ENCODE data around the gene UCN.

UCN gene

GRCh38 chr2:27262379-27263286 is 45.6 kb downstream of the UCN start, which contains the start of gene SLC30A3:
TSS of gene SLC30A3 (minus strand) at chr2:27263047. CDS start at chr2:27262906, 141 bp downstream.
- in situ Hi-C loops (cut with MboI; ENCODE audit: low sequenced_read_pairs): no loop called here

GRCh38 chr2:27261926-27262298 is 46.3 kb downstream of the UCN start:
- in situ Hi-C loops (cut with MboI; ENCODE audit: low sequenced_read_pairs): no loop called here

GRCh38 chr2:27261241-27261925 is 46.9 kb downstream of the UCN start:
- in situ Hi-C loops (cut with MboI; ENCODE audit: low sequenced_read_pairs): no loop called here

- in situ Hi-C loops (cut with MboI; ENCODE audit: low sequenced_read_pairs): no loop called here
Measured at GRCh38 chr2:27258051-27258450, 50.2 kb downstream of the UCN start.

All from HL-60/S4 (cell line).